ENCODE results near the gene NFIB.

- TF ChIP-seq BHLHE40 (IDR thresholded peaks at IDR 0.05; ENCODE audit: low read length) (no peak), ZNF670 (CRISPR knock-in tag; IDR thresholded peaks at IDR 0.05; ENCODE audit: borderline replicate concordance) (no peak)
These were observed 206.0 kb downstream of the NFIB start for GRCh38 chr9:14107977-14108376.

All from HepG2 (cell line).